ENCODE results near the gene RPS25. TPM values are rescaled to one million over a fixed set of nuclear protein-coding genes. Genes with fewer than 3 reads are reported as not detected.
"Not testable (repeated sequence)": the region's sequence is repeated elsewhere in the genome, so short reads cannot be mapped to it uniquely, and the experiment has no call there.

Gene RPS25
- total RNA-seq, 1 experiment from 2014 or later, result 1,530 TPM

- in situ Hi-C loops (cut with HindIII; ENCODE audit: low pct_unique_long_range_greater_than_20kb, low sequenced_read_pairs), result no loop called here
- no peak for DNase-seq (ENCODE audit: low read depth)
Measured at GRCh38 chr11:118988280-118988679, 29.9 kb downstream of the RPS25 start.

DNA sequence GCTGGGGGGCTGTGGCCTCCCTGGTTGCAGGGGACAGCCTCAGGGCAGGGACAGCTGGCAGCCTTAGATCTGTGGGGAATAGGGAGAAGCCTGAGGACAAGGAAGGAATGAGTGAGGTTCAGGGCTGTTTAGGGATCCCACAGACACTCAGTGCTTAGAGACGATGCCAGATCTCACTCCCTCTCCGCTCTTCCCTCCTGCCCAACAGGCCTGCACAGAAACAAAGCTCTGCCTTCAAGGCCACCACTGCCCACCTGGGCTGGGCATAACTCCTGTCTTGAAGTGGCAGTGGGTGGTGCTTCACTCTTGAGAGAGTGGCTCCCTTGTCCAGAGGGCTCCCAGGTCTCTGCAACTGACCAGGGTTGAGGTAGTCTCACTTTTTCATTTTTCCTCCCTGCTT is 33.3 kb downstream of the RPS25 start:
- in situ Hi-C loops (cut with HindIII; ENCODE audit: low pct_unique_long_range_greater_than_20kb, low sequenced_read_pairs), result no loop called here
- DNase-seq (ENCODE audit: low read depth), result no peak

- in situ Hi-C loops (cut with HindIII; ENCODE audit: low pct_unique_long_range_greater_than_20kb, low sequenced_read_pairs); DNase-seq (ENCODE audit: low read depth): not testable (repeated sequence)
Measured at GRCh38 chr11:118984337-118984736, 33.8 kb downstream of the RPS25 start.

- no peak for DNase-seq (ENCODE audit: low read depth)
- in situ Hi-C loops (cut with HindIII; ENCODE audit: low pct_unique_long_range_greater_than_20kb, low sequenced_read_pairs), result no loop called here
Measured at GRCh38 chr11:118980191-118980881, 37.8 kb downstream of the RPS25 start.

DNA sequence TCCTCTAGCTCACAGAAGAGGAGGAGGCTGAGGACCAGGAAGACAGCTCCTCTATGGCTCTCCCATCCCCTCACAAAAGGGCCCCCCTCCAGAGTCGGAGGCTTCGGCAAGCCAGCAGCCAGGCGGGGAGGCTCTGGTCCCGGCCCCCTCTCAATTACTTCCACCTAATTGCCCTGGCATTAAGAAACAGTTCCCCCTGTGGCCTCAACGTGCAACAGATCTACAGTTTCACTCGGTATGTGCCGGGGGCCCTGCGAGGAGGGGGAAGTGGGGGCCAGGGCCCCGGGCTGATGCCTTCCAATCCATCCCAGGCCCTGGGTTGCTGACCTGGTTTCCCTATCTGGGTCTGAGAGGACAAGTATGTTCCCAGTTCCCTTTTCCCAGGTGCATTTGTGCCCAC is 38.7 kb downstream of the RPS25 start:
- in situ Hi-C loops (cut with HindIII; ENCODE audit: low pct_unique_long_range_greater_than_20kb, low sequenced_read_pairs), result no loop called here
- no peak for DNase-seq (ENCODE audit: low read depth)

DNA sequence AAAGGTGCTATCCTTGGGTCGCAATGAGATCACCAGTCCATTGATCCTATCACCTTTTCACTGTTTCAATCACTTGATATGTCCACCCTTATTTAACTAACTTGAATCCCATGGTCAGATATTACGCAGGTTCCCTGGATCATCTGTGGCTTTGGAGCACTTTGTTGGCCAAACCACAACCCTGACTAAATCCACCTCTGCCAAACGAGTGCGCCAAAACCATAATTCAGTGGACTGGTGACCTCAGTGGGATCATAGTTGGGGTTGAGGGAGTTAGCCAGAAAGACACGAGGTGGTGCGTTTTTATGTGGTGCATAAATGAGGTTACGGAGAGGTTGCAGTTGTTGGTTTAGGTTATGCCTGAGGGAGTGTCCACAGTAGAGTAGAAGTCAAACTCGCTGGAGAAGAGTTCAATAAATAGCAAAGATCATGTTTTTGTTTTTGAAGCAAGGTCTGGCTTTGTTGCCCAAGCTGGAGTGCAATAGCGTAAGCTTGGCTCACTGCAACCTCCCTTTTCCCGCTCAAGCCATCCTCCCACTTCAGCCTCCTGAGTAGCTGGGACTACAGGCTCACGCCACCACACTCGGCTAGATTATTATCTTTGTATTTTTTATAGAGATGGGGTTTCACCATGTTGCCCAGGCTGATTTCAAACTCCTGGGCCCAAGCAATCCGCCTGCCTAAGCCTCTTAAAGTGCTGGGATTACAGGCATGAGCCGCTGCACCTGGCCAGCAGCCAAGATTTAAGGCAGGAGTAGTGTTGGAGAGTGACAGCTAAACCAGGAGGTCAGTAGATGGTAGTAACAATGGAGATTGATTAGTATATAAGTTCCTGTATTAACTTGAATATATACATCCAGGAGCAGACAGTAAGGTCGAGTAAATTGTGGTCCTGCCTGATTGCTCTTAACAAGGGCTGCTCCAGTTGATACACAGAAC is 42.1 kb downstream of the RPS25 start:
- DNase-seq (ENCODE audit: low read depth), result no peak
- in situ Hi-C loops (cut with HindIII; ENCODE audit: low pct_unique_long_range_greater_than_20kb, low sequenced_read_pairs), result no loop called here

DNA sequence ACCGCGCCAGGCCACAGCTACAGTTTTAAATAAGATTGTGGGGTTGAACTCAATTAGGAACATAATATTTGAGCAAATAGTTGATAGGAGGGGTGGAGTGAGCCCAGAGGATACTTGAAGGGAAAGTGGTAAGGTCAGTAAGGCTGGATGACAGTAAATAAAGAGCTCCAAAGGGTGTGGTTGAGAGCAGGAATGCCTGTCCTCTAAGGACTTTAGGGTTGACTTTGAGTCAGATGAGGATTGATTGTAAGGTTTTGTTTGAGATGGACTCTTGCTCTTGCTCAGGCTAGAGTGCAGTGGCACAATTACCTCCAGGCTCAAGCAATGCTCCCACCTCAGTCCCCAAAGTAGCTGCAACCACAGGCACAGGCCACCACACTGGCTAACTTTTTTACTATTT is 44.2 kb downstream of the RPS25 start:
- in situ Hi-C loops (cut with HindIII; ENCODE audit: low pct_unique_long_range_greater_than_20kb, low sequenced_read_pairs), result no loop called here
- no peak for DNase-seq (ENCODE audit: low read depth)

GRCh38 chr11:118971646-118972045 is 46.5 kb downstream of the RPS25 start, which contains the start of gene FOXR1:
Gene FOXR1 (plus strand): TSS chr11:118971761. CDS start chr11:118971932, 171 bp downstream.
- in situ Hi-C loops (cut with HindIII; ENCODE audit: low pct_unique_long_range_greater_than_20kb, low sequenced_read_pairs), result no loop called here
- no peak for DNase-seq (ENCODE audit: low read depth)

DNA sequence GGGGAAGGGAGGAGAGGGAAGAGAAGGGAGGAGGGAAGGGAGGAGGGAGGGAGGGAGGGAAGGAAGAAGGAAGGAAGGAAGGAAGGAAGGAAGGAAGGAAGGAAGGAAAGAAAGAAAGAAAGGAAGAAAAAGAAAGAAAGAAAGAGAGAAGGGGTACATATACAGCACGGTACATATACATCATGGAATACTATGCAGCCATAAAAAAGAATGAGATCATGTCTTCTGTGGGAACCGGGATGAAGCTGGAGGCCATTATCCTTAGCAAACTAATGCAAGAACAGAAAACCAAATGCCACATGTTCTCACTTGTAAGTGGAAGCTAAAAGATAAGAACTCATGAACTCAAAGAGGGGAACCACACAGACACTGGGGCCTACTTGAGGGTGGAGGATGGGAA is 48.6 kb downstream of the RPS25 start:
- DNase-seq (ENCODE audit: low read depth); in situ Hi-C loops (cut with HindIII; ENCODE audit: low pct_unique_long_range_greater_than_20kb, low sequenced_read_pairs): not testable (repeated sequence)

Other genes with a start within 250 kb of the RPS25 start
- 26.7 and 37.1 TPM in 2 replicates for gene DDX6, start 227.2 kb downstream of the RPS25 start, total RNA-seq (2014; rRNA removed; shearing (Covaris generic); ENCODE audit: low replicate concordance)
- gene CXCR5, start 134.5 kb downstream of the RPS25 start, total RNA-seq (2014; rRNA removed; shearing (Covaris generic); ENCODE audit: low replicate concordance), result not detected in 2 replicates
- 3.4 and 3.9 TPM in 2 replicates for gene BCL9L, start 92.4 kb downstream of the RPS25 start, total RNA-seq (2014; rRNA removed; shearing (Covaris generic); ENCODE audit: low replicate concordance)
- gene UPK2, start 62.0 kb downstream of the RPS25 start, total RNA-seq (2014; rRNA removed; shearing (Covaris generic); ENCODE audit: low replicate concordance), result not detected in 2 replicates
- not detected in 2 replicates for gene FOXR1, start 46.6 kb downstream of the RPS25 start, total RNA-seq (2014; rRNA removed; shearing (Covaris generic); ENCODE audit: low replicate concordance)
- gene CENATAC, start 20.2 kb downstream of the RPS25 start, total RNA-seq (2014; rRNA removed; shearing (Covaris generic); ENCODE audit: low replicate concordance), result 2.8 and 6.6 TPM in 2 replicates
- 77.2 and 80.8 TPM in 2 replicates for gene TRAPPC4, start 423 bp upstream of the RPS25 start, total RNA-seq (2014; rRNA removed; shearing (Covaris generic); ENCODE audit: low replicate concordance)
- gene SLC37A4, start 12.5 kb upstream of the RPS25 start, total RNA-seq (2014; rRNA removed; shearing (Covaris generic); ENCODE audit: low replicate concordance), result 18.5 and 28.3 TPM in 2 replicates
- gene HYOU1, start 38.9 kb upstream of the RPS25 start, total RNA-seq (2014; rRNA removed; shearing (Covaris generic); ENCODE audit: low replicate concordance), result 74.1 and 92.8 TPM in 2 replicates
- 11.1 and 11.6 TPM in 2 replicates for gene VPS11, start 49.5 kb upstream of the RPS25 start, total RNA-seq (2014; rRNA removed; shearing (Covaris generic); ENCODE audit: low replicate concordance)
- 56.3 and 66.6 TPM in 2 replicates for gene HMBS, start 66.5 kb upstream of the RPS25 start, total RNA-seq (2014; rRNA removed; shearing (Covaris generic); ENCODE audit: low replicate concordance)
- gene DPAGT1, start 83.5 kb upstream of the RPS25 start, total RNA-seq (2014; rRNA removed; shearing (Covaris generic); ENCODE audit: low replicate concordance), result 13.1 and 24.2 TPM in 2 replicates
- gene C2CD2L, start 89.0 kb upstream of the RPS25 start, total RNA-seq (2014; rRNA removed; shearing (Covaris generic); ENCODE audit: low replicate concordance), result 2.5 and 3.2 TPM in 2 replicates
- gene HINFP, start 103.2 kb upstream of the RPS25 start, total RNA-seq (2014; rRNA removed; shearing (Covaris generic); ENCODE audit: low replicate concordance), result 7.7 and 11.0 TPM in 2 replicates
- not detected in 2 replicates for gene ABCG4, start 130.7 kb upstream of the RPS25 start, total RNA-seq (2014; rRNA removed; shearing (Covaris generic); ENCODE audit: low replicate concordance)
- gene NLRX1, start 150.4 kb upstream of the RPS25 start, total RNA-seq (2014; rRNA removed; shearing (Covaris generic); ENCODE audit: low replicate concordance), result 35.8 and 43.3 TPM in 2 replicates
- 0.61 and 0.95 TPM in 2 replicates for gene NHERF4, start 167.1 kb upstream of the RPS25 start, total RNA-seq (2014; rRNA removed; shearing (Covaris generic); ENCODE audit: low replicate concordance)
- gene CBL, start 188.0 kb upstream of the RPS25 start, total RNA-seq (2014; rRNA removed; shearing (Covaris generic); ENCODE audit: low replicate concordance), result 3.7 and 6.4 TPM in 2 replicates

Measured in Caki2 (cell line).